WTC11 (cell line): ENCODE data around the gene PLPP4. TPM values are rescaled to one million over a fixed set of nuclear protein-coding genes. Genes with fewer than 3 reads are reported as not detected.
A peak's percentile ranks its signal among the peaks of the same experiment; 100 is the strongest.

Source experiments
- ATAC-seq: fragments of 200-7000 bp; cut with Tn5 transposase; 2 replicates; pipeline ENCODE4 v1.10.0; 2021; ENCODE audit warnings: mild to moderate bottlenecking, moderate library complexity
- CTCF ChIA-PET: fragments of 300-600 bp; sonication (Branson Sonifier 250); formaldehyde crosslinking; loops from one replicate; lab custom pipeline; 2021; ENCODE audit warnings: antibody characterized with exemption; lab: Charles Lee
- POLR2A ChIA-PET: fragments of 350-600 bp; sonication (Branson Sonifier 250); formaldehyde crosslinking; loops from one replicate; lab custom pipeline; 2021; ENCODE audit warnings: antibody characterized with exemption; lab: Charles Lee
- DNase-seq: peaks from one replicate; pipeline ENCODE4 v3.0.0; 2021; ENCODE audit warnings: low spot score
- H3K27ac Mint-ChIP-seq: 2 replicates; pipeline ENCODE4 v1.8.0; 2021; ENCODE audit warnings: mixed read lengths
- H3K27me3 Mint-ChIP-seq: 2 replicates; pipeline ENCODE4 v1.8.0; 2021; ENCODE audit warnings: low read depth, mild to moderate bottlenecking, moderate library complexity, mixed read lengths
- H3K36me3 Mint-ChIP-seq: 2 replicates; pipeline ENCODE4 v1.8.0; 2021; ENCODE audit warnings: mixed read lengths
- H3K4me1 Mint-ChIP-seq: 2 replicates; pipeline ENCODE4 v1.8.0; 2022; ENCODE audit warnings: mixed read lengths
- H3K4me3 Mint-ChIP-seq: 2 replicates; pipeline ENCODE4 v1.8.0; 2021; ENCODE audit warnings: mild to moderate bottlenecking, moderate library complexity, mixed read lengths
- H3K9me3 Mint-ChIP-seq: 2 replicates; pipeline ENCODE4 v1.8.0; 2021; ENCODE audit warnings: mixed read lengths
- ATF1 ChIP-seq: sonication (generic); formaldehyde crosslinking; IDR thresholded peaks from 2 replicates; pipeline ENCODE4 v1.8.1; 2023; ENCODE audit warnings: mild to moderate bottlenecking, moderate library complexity, missing genetic modification reagents
- EMX1 ChIP-seq: fragments of 250-450 bp; sonication (Bioruptor Pico); IDR thresholded peaks from 2 replicates; pipeline ENCODE4 v1.8.0; 2021; ENCODE audit warnings: mild to moderate bottlenecking
- ESRRA ChIP-seq: sonication (generic); formaldehyde crosslinking; IDR thresholded peaks from 2 replicates; pipeline ENCODE4 v1.8.1; 2022; ENCODE audit warnings: mild to moderate bottlenecking, missing genetic modification reagents, borderline replicate concordance
- GRHL2 ChIP-seq: fragments of 250-450 bp; sonication (Bioruptor Pico); IDR thresholded peaks from 2 replicates; pipeline ENCODE4 v1.8.0; 2022; ENCODE audit warnings: mild to moderate bottlenecking, moderate library complexity; ENCODE audit not compliant: insufficient replicate concordance, severe bottlenecking
- NFYB ChIP-seq: sonication (generic); formaldehyde crosslinking; conservative IDR thresholded peaks from 2 replicates; pipeline ENCODE4 v1.8.0; 2022; ENCODE audit warnings: low read depth, missing genetic modification reagents
- NR2C2 ChIP-seq: sonication (generic); formaldehyde crosslinking; IDR thresholded peaks from 2 replicates; pipeline ENCODE4 v1.8.0; 2022; ENCODE audit warnings: mild to moderate bottlenecking, missing genetic modification reagents
- SMAD3 ChIP-seq: sonication (generic); formaldehyde crosslinking; IDR thresholded peaks from 2 replicates; pipeline ENCODE4 v1.8.0; 2022; ENCODE audit warnings: missing genetic modification reagents, mild to moderate bottlenecking, borderline replicate concordance
- SOX15 ChIP-seq: fragments of 250-450 bp; sonication (Bioruptor Pico); IDR thresholded peaks from 2 replicates; pipeline ENCODE4 v1.9.0; 2021; ENCODE audit warnings: mild to moderate bottlenecking
- ZNF138 ChIP-seq: sonication (generic); formaldehyde crosslinking; conservative IDR thresholded peaks from 2 replicates; pipeline ENCODE4 v1.8.1; 2022; ENCODE audit warnings: mild to moderate bottlenecking, moderate library complexity, missing genetic modification reagents
- total RNA-seq: library from RNA; stranded (reverse); gene quantifications from 3 replicates; pipeline ENCODE4 v1.2.3, GENCODE V29; 2021
- TF ChIP-seq, protein P1 (sequence below): sonication (generic); formaldehyde crosslinking; IDR thresholded peaks from 2 replicates; pipeline ENCODE4 v1.8.1; 2022; ENCODE audit warnings: low read depth, missing genetic modification reagents, borderline replicate concordance
- TF ChIP-seq, protein P2 (sequence below): fragments of 250-450 bp; sonication (Bioruptor Pico); conservative IDR thresholded peaks from 2 replicates; pipeline ENCODE4 v1.9.0; 2021; ENCODE audit warnings: mild to moderate bottlenecking
- TF ChIP-seq, protein P3 (sequence below): fragments of 200-600 bp; IDR thresholded peaks from 2 replicates; pipeline ENCODE4 v1.8.0; 2022; ENCODE audit warnings: antibody characterized with exemption
- TF ChIP-seq, protein P4 (sequence below): sonication (generic); formaldehyde crosslinking; IDR thresholded peaks from 2 replicates; pipeline ENCODE4 v1.8.1; 2022; ENCODE audit warnings: missing genetic modification reagents, borderline replicate concordance
- TF ChIP-seq, protein P5 (sequence below): fragments of 250-450 bp; sonication (Bioruptor Pico); IDR thresholded peaks from 2 replicates; pipeline ENCODE4 v1.8.0; 2021; ENCODE audit warnings: mild to moderate bottlenecking
- TF ChIP-seq, protein P6 (sequence below): sonication (generic); formaldehyde crosslinking; IDR thresholded peaks from 2 replicates; pipeline ENCODE4 v1.8.1; 2023; ENCODE audit warnings: mild to moderate bottlenecking, moderate library complexity, missing genetic modification reagents
- TF ChIP-seq, protein P7 (sequence below): sonication (generic); formaldehyde crosslinking; IDR thresholded peaks from 2 replicates; pipeline ENCODE4 v1.8.0; 2022; ENCODE audit warnings: mild to moderate bottlenecking, missing genetic modification reagents

The PLPP4 gene
- total RNA-seq, 1 experiment from 2014 or later: 0.15 TPM

DNA sequence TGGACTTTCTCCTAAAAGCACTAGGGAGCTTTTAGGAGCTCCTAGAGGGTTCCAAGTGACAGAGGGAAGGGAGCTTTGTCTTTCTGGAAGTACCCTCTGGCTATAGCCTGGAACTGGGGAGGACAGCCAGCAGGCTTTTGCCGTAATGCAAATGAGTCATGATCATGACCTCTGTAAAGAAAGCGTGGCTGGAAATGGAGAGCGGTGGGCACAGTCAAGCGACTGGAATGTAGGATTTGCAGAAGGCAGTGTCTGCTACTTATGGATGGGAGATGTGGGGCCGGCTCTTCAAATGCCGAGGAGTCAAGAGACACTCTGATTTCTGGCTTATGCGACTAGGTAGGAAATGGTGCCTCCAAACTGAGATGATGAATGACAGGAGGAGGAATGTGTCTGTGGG is 34.6 kb upstream of the PLPP4 start (continued):
- TF ChIP-seq, protein P1, sequence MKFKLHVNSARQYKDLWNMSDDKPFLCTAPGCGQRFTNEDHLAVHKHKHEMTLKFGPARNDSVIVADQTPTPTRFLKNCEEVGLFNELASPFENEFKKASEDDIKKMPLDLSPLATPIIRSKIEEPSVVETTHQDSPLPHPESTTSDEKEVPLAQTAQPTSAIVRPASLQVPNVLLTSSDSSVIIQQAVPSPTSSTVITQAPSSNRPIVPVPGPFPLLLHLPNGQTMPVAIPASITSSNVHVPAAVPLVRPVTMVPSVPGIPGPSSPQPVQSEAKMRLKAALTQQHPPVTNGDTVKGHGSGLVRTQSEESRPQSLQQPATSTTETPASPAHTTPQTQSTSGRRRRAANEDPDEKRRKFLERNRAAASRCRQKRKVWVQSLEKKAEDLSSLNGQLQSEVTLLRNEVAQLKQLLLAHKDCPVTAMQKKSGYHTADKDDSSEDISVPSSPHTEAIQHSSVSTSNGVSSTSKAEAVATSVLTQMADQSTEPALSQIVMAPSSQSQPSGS (CRISPR knock-in tag): no peak
- TF ChIP-seq ZNF138 (CRISPR knock-in tag): no peak

DNA sequence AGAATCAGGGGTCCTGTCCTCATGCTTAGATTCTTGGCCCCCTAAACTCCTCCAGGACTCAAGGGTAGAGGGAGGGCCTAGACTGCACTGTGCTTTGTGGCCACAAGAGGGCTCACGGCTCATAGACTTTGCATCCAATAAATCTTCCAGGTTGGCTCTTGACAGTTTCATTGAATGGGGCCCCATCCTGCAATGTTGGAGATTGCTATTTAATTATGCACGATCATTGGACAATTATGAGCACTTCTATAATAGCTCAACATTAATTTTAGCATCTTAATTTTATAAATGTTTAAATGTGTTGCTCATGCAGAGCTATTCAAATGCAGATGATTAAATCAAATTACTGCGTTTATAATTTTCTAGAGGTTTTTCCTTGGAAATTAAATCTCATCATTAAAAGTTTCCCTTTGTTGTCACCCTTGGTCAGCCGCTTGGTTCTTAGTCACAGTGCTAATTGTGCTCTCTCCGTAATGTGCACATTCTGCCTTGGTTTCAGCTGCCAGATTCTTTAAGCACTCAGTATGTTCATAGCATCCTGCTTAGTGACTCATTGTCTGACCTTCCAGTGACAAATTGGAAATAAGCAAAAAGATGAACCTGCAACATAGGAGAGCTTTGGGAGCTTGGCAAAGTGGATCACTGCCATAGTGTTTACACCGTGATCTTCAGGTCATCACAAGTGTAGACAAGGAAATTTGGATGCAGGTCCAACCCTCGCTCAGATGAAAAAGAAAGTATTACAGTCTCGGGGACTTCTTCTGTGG is 33.4 kb upstream of the PLPP4 start:
- H3K27me3 Mint-ChIP-seq: no peaks in the 10 kb centered on the region
- TF ChIP-seq, protein P2, sequence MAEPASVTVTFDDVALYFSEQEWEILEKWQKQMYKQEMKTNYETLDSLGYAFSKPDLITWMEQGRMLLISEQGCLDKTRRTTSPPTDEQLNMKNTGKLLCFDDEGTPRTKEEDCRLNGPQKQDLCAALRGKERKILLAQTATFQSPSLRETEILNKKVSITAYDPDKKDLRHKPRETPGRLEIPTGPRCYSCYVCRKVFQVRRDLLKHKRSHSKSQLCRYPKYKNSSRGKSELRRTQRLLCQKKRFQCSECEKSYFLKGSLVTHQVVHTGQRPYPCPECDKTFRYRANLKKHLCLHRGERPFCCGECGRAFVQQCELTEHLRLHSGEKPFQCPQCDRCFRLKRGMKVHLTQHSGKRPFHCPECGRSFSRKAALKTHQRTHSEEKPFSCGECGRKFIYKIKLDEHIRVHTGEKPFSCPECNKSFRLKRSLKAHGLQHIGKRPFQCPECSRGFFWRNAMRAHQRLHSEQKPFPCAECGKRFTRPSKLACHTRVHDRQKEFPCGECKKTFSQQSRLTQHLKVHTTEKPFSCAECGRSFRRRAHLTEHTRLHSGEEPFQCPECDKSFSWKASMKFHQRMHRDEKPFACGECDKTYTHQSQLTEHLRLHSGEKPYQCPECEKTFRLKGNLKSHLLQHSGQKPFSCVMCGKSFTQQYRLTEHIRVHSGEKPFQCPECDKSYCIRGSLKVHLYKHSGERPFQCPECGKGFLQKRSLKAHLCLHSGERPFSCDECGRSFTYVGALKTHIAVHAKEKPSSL: no peak
- TF ChIP-seq, protein P3, sequence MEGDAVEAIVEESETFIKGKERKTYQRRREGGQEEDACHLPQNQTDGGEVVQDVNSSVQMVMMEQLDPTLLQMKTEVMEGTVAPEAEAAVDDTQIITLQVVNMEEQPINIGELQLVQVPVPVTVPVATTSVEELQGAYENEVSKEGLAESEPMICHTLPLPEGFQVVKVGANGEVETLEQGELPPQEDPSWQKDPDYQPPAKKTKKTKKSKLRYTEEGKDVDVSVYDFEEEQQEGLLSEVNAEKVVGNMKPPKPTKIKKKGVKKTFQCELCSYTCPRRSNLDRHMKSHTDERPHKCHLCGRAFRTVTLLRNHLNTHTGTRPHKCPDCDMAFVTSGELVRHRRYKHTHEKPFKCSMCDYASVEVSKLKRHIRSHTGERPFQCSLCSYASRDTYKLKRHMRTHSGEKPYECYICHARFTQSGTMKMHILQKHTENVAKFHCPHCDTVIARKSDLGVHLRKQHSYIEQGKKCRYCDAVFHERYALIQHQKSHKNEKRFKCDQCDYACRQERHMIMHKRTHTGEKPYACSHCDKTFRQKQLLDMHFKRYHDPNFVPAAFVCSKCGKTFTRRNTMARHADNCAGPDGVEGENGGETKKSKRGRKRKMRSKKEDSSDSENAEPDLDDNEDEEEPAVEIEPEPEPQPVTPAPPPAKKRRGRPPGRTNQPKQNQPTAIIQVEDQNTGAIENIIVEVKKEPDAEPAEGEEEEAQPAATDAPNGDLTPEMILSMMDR: peak; percentile 85
- no peaks in the 10 kb centered on the region for H3K36me3 Mint-ChIP-seq
- H3K4me3 Mint-ChIP-seq: no peak overlapping the region
- ChIA-PET CTCF (interaction anchor here (0.7 to 2.0 kb wide), 12 partner anchors 8 to 285 kb away, joined by 3 to 9 read pairs (median 4); partner anchors contain the start of gene PLPP4), POLR2A (no interaction called here)
- H3K27ac Mint-ChIP-seq: no peak overlapping the region
- DNase-seq (peak; percentile 64), ATAC-seq (peak; percentile 71; the same call in 1 of the 2 replicates)
- H3K4me1 Mint-ChIP-seq: peaks cover 5% of the 10 kb centered on the region; the same call in 1 of the 2 replicates
- no peaks in the 10 kb centered on the region for H3K9me3 Mint-ChIP-seq

DNA sequence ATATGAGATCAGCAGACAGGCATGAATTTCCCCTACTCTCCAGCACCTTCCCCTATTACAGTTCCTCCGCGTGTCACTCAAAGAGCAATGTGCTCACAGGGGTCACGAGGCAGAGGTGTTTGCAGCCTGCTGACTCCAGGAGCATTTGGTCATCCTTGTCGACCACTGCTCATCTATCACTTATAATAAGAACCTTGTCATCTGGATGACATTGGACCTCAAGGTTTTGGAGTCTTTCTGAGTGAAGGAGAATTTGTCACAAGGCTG is 32.9 kb upstream of the PLPP4 start:
- Mint-ChIP-seq H3K36me3 (no peaks in the 10 kb centered on the region), H3K9me3 (no peaks in the 10 kb centered on the region), H3K27me3 (no peaks in the 10 kb centered on the region), H3K27ac (no peak overlapping the region), H3K4me3 (no peak overlapping the region), H3K4me1 (peaks cover 5% of the 10 kb centered on the region; the same call in 1 of the 2 replicates)
- ATAC-seq: no peak
- CTCF ChIA-PET: interaction anchor here (0.7 to 1.6 kb wide), 7 partner anchors 7 to 284 kb away, joined by 3 to 9 read pairs (median 5); partner anchors contain the start of gene PLPP4
- POLR2A ChIA-PET: no interaction called here
- no peak for TF ChIP-seq SOX15 (CRISPR knock-in tag)
- no peak for TF ChIP-seq EMX1 (CRISPR knock-in tag)
- TF ChIP-seq, protein P4, sequence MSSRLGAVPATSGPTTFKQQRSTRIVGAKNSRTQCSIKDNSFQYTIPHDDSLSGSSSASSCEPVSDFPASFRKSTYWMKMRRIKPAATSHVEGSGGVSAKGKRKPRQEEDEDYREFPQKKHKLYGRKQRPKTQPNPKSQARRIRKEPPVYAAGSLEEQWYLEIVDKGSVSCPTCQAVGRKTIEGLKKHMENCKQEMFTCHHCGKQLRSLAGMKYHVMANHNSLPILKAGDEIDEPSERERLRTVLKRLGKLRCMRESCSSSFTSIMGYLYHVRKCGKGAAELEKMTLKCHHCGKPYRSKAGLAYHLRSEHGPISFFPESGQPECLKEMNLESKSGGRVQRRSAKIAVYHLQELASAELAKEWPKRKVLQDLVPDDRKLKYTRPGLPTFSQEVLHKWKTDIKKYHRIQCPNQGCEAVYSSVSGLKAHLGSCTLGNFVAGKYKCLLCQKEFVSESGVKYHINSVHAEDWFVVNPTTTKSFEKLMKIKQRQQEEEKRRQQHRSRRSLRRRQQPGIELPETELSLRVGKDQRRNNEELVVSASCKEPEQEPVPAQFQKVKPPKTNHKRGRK (CRISPR knock-in tag): no peak
- TF ChIP-seq NR2C2 (CRISPR knock-in tag): no peak
- no peak for TF ChIP-seq ATF1 (CRISPR knock-in tag)
- TF ChIP-seq, protein P5, sequence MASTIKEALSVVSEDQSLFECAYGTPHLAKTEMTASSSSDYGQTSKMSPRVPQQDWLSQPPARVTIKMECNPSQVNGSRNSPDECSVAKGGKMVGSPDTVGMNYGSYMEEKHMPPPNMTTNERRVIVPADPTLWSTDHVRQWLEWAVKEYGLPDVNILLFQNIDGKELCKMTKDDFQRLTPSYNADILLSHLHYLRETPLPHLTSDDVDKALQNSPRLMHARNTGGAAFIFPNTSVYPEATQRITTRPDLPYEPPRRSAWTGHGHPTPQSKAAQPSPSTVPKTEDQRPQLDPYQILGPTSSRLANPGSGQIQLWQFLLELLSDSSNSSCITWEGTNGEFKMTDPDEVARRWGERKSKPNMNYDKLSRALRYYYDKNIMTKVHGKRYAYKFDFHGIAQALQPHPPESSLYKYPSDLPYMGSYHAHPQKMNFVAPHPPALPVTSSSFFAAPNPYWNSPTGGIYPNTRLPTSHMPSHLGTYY (CRISPR knock-in tag): no peak
- TF ChIP-seq, protein P6, sequence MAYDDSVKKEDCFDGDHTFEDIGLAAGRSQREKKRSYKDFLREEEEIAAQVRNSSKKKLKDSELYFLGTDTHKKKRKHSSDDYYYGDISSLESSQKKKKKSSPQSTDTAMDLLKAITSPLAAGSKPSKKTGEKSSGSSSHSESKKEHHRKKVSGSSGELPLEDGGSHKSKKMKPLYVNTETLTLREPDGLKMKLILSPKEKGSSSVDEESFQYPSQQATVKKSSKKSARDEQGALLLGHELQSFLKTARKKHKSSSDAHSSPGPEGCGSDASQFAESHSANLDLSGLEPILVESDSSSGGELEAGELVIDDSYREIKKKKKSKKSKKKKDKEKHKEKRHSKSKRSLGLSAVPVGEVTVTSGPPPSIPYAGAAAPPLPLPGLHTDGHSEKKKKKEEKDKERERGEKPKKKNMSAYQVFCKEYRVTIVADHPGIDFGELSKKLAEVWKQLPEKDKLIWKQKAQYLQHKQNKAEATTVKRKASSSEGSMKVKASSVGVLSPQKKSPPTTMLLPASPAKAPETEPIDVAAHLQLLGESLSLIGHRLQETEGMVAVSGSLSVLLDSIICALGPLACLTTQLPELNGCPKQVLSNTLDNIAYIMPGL (CRISPR knock-in tag): no peak
- no peak for TF ChIP-seq SMAD3
- no peak for TF ChIP-seq ESRRA (CRISPR knock-in tag)
- TF ChIP-seq NFYB (CRISPR knock-in tag): no peak
- TF ChIP-seq, protein P7, sequence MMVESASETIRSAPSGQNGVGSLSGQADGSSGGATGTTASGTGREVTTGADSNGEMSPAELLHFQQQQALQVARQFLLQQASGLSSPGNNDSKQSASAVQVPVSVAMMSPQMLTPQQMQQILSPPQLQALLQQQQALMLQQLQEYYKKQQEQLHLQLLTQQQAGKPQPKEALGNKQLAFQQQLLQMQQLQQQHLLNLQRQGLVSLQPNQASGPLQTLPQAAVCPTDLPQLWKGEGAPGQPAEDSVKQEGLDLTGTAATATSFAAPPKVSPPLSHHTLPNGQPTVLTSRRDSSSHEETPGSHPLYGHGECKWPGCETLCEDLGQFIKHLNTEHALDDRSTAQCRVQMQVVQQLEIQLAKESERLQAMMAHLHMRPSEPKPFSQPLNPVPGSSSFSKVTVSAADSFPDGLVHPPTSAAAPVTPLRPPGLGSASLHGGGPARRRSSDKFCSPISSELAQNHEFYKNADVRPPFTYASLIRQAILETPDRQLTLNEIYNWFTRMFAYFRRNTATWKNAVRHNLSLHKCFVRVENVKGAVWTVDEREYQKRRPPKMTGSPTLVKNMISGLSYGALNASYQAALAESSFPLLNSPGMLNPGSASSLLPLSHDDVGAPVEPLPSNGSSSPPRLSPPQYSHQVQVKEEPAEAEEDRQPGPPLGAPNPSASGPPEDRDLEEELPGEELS (CRISPR knock-in tag): no peak
- TF ChIP-seq GRHL2: no peak
- no peak for DNase-seq
